NCI-H345 treated with DMSO at 0.1 percent for 48 hours (cell line): ENCODE measurements around the gene MDH1.
"Not testable (repeated sequence)": the region's sequence is repeated elsewhere in the genome, so short reads cannot be mapped to it uniquely, and the experiment has no call there.

Experiments used
- DNase-seq: peaks from one replicate; lab custom pipeline; 2025; ENCODE audit not compliant: unreplicated experiment; lab: John Stamatoyannopoulos, UW

MDH1 gene

DNA sequence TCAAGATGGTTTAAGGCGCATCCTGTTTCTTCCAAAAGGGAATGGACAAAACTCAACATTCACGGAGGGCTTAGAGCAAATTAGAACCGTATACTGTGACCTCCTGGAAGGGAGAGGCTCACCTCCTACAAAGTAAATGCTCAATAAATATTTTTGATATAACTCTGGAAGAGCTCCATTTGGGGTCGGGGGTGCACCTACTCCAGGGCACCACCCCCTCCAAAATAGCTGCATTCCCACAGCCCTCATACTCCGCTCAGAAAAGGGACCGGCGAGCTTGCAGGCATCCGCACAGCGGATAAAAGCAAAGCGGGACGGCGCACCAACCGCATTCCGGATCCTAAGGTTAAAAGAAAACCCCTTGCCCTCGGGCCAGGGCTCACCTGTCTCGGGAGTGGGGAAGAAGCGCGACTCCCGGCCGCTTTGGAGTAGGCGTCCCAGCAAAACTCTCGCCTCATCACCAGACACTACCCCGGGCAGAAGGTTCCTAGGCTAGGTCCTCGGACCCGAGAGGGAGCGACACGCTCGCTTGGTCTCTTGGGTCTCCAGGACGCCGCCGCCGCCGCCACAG, 864 bp upstream of the MDH1 start:
- no peak for DNase-seq

GRCh38 chr2:63589148-63589958, 590 bp downstream of the MDH1 start:
- no peak for DNase-seq

GRCh38 chr2:63590626-63591408, 2.1 kb downstream of the MDH1 start:
- DNase-seq, result peak; percentile 42

DNA sequence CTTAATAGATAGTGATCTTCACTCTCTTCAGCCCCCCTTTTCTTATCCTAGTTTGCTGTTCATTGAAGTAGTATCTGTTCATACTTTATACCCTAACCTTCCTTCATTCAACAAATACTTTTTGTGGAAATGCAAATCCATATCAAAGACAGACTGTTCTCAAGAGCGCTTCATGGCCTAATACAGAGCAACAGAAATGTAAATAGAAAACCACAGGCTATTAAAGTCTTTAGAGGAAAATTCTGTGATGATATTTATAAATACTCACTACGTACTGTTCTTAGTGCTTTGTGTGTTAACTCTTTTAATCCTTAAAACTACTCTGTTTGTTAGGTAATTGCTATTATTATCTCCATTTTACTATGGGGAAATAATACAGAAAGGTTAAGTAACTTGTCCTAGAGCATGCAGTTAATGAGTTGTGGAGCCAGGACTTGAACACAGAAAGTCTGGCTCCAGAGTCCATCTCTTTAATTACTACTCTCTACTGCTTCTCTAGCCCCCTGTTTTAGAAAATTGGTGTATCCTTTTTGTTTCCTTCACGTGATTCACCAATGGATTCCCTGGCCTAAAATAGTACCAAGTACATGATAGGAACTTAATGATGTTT, 2.9 kb downstream of the MDH1 start:
- no peak for DNase-seq

- DNase-seq, result no peak
Observed at GRCh38 chr2:63594660-63595059, 5.9 kb downstream of the MDH1 start.

DNA sequence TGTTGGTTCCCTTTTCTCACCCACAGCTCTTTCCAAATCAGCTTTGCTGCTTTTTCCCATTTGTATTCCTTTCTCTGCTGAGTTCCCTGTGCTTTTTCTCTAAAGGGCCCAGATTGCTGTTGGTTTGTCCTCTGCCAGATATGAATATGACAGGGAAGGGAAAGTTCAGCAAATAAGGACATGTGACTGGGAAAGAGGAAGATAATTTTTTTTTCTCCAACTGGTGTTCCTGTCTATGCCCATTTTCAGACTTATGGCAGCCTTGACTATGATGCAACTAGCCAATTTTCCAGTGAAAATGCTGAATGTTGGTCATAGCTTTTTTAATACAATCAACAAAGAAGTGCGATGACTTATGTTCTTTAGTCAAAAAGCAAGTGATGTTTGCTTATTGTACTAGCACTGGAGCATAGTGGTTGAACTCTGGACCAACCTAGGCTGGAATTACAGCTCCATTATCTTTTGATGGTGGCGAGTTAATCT, 7.7 kb downstream of the MDH1 start:
- DNase-seq, result no peak

GRCh38 chr2:63598981-63599380, 10.2 kb downstream of the MDH1 start:
- DNase-seq, result no peak

DNA sequence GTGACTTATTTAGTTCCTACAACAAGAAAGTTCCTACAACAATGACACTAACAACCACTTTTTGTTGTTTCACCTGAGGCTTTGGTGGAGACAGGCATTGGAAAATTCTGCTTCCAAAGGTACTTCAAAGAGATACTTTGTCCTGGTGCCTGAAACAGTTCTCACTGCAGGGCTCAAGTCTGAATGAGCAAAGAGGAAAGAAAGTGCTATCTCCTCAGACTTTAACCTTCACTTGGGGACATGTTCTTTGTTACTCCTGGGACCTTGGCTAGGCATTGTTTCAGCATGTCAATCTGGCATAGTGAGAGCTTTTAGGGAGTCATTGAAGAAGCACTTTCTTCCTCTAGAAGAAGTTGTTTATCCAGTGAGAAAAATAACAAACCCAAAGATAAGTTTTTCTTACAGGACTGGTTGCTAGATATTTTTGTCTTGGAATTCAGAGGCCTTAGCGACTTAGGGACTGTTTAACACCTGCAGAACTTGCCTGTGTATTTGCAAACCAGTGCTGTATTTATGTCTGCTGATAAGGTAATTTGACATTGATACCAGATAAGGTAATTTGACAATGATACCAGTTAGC, 12.2 kb downstream of the MDH1 start:
- no peak for DNase-seq

DNA sequence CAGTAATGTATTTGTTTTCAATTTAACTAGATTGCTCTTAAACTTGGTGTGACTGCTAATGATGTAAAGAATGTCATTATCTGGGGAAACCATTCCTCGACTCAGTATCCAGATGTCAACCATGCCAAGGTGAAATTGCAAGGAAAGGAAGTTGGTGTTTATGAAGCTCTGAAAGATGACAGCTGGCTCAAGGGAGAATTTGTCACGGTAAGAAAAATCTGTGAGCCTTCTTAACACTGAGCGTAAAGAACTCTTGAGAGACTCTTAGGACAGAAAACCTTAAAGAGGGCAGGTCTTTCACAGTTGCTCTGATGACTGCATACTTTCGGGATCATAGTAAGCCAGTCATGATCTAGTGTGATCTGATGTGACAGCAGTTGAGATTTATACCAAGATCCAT, 15.9 kb downstream of the MDH1 start:
- no peak for DNase-seq

DNA sequence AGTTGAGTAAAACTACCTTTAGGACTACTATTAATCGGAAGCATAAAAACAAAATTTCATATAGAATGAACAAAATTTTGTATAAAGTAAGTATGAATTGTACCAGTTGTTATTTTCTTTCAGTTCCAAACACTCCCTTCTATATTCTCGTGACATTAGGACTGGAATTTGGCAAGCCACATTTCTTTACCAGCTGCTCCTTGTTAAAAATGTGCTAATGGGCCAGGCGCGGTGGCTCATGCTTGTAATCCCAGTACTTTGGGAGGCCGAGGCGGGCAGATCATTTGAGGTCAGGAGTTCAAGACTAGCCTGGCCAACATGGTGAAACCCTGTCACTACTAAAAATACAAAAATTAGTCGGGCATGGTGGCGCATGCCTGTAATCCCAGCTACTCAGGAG, 20.1 kb downstream of the MDH1 start:
- DNase-seq, result not testable (repeated sequence)

DNA sequence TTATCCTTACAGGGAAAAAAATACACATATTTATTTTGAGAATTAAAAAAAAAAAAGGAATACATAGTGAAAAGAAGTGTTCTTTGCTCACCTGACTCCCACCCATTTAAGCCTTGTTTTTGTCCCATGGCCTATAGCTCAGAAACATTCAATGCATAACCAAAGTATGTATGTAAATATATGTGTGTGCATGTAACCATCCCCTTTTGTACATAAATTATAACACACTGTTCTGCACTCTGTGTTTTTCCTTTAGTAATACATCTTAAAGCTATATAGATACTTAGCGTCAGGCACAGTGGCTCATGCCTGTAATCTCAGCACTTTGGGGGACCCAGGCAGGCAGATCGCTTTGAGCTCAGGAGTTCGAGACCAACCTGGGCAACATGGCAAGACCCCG, 21.8 kb downstream of the MDH1 start:
- DNase-seq, result no peak

DNA sequence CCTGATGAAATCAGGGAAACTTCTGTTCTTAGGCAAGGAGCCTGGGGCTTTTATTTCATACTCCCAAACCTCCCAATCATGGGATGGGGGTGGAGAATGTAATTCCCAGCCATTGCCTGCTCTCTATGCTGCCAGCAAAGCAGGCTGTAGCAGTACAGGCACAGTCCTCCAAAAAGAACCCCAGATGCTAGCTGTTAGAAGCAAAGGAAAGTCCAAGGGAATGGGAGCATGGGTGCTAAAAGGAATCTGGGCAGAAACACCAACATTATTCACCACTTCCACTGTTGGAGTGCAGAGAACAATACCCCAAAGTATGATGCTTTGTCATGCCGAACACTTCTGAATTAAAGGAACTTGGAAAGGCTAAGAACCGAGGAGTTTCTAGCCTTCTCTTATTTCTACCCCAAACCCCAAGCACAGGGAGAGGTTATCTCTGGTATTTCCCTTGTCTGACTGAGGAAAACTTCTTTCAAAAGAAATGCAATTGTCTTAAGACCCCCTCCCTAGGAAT, 24.7 kb downstream of the MDH1 start:
- DNase-seq, result no peak

DNA sequence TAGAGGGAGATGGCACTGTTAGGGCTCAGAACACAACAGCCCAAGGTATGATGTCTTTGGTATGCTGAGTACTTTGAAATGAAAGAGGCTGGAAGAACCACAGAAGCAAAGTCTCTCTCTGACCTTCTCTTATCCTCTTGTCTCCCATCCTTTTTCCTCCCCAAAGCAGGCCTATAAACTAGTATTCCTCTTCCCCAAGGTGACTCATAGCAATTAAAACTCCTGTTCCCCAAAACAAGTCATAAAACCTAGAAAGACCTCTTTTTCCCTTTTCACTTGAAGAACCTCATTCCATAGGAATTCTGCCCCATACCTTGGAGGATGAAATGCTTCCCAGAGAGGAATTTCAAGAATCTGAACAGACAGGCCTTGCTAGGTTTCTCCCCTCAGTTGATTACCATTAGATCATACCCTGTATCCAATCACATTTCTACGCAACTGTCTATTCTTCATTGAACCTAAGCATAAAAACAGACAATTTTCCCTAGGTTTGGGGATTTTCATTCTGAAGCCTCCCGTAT, 25.7 kb downstream of the MDH1 start:
- DNase-seq, result no peak

- no peak for DNase-seq
Observed at GRCh38 chr2:63614983-63615945, 26.5 kb downstream of the MDH1 start.

GRCh38 chr2:63617366-63617765, 28.6 kb downstream of the MDH1 start:
- no peak for DNase-seq

DNA sequence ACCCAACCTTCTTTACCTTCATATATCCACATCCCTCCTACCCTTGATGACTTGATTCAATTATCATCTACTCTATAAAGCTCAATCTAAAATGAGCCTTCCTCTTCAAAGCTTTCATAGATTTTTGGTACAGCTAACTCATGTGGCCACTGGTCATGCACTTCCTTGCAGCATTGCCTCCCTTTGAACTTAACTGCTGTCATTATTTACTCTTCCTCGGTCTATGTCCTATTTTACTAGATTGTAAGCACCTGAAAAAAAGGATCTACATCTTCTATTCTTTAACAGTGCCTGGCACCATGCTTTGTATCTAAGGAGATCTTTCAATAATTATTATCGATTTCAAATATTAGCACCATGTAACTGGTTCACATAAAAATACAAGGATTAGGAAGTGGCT, 30.6 kb downstream of the MDH1 start:
- no peak for DNase-seq

- DNase-seq, result no peak
Observed at GRCh38 chr2:63622751-63623150, 34.0 kb downstream of the MDH1 start.

GRCh38 chr2:63623763-63624162, 35.0 kb downstream of the MDH1 start:
- not testable (repeated sequence) for DNase-seq

GRCh38 chr2:63627866-63628265, 39.1 kb downstream of the MDH1 start:
- DNase-seq, result no peak
